ENCODE data around the gene PFDN4.

Gene PFDN4

GRCh38 chr20:54209216-54209813 lies 1.4 kb downstream of the PFDN4 start:
- no peaks in the 10 kb centered on the region; the same call in 1 of the 2 replicates for H3K36me3 ChIP-seq (ENCODE audit: control insufficient read depth, low read length)
- no peaks in the 10 kb centered on the region for H3F3A ChIP-seq (ENCODE audit: control insufficient read depth, insufficient read depth)
- H3K9me2 ChIP-seq (replicated peaks; ENCODE audit: control insufficient read depth, low read length) = no peaks in the 10 kb centered on the region
- H3K9me3 ChIP-seq (ENCODE audit: control insufficient read depth, insufficient read depth, low read length) = no peaks in the 10 kb centered on the region
- no peak overlapping the region for H3K27ac ChIP-seq (ENCODE audit: low read depth, low read length)
- peaks cover 12% of the 10 kb centered on the region for H3K4me1 ChIP-seq (ENCODE audit: control insufficient read depth, low read length)
- H3K79me2 ChIP-seq (ENCODE audit: control insufficient read depth, low read length) = peaks cover 55% of the 10 kb centered on the region
- no peaks in the 10 kb centered on the region for H4K20me1 ChIP-seq (ENCODE audit: control insufficient read depth, insufficient read depth, low read depth, low read length)
- peak overlapping the region; percentile 77 for H3K4me2 ChIP-seq (ENCODE audit: low read length)
- peaks cover 5% of the 10 kb centered on the region; the same call in 1 of the 2 replicates for H3K27me3 ChIP-seq (ENCODE audit: control insufficient read depth, low read length)
- TF ChIP-seq EZH2phosphoT487 (IDR thresholded peaks at IDR 0.05; ENCODE audit: borderline replicate concordance, low read length) = no peak
- TF ChIP-seq, protein P1, sequence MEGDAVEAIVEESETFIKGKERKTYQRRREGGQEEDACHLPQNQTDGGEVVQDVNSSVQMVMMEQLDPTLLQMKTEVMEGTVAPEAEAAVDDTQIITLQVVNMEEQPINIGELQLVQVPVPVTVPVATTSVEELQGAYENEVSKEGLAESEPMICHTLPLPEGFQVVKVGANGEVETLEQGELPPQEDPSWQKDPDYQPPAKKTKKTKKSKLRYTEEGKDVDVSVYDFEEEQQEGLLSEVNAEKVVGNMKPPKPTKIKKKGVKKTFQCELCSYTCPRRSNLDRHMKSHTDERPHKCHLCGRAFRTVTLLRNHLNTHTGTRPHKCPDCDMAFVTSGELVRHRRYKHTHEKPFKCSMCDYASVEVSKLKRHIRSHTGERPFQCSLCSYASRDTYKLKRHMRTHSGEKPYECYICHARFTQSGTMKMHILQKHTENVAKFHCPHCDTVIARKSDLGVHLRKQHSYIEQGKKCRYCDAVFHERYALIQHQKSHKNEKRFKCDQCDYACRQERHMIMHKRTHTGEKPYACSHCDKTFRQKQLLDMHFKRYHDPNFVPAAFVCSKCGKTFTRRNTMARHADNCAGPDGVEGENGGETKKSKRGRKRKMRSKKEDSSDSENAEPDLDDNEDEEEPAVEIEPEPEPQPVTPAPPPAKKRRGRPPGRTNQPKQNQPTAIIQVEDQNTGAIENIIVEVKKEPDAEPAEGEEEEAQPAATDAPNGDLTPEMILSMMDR (IDR thresholded peaks at IDR 0.05; ENCODE audit: low read depth, low read length, poor library complexity, severe bottlenecking) = no peak
- peak overlapping the region; percentile 90 for H3K4me3 ChIP-seq (ENCODE audit: low read length)

DNA sequence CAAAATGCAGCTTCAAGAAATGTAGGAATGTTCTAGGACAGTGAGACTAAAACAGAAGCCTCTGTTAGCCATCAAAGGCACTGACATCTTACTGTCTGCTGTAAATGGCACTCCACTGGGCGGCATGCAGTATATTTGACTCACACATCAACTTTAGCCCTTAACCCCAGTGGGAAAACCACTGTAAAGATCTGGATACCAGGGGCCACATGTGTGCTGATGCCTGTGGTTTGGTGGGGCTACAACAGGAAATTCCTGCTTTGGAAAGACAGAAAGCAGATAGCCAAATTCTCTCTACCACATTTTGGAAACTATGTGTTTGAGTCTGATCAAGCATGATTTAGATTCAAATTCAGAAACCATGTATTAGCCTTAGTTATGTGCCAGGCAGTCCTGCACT lies 4.3 kb downstream of the PFDN4 start:
- H3K27me3 ChIP-seq (ENCODE audit: control insufficient read depth, low read length) = no peaks in the 10 kb centered on the region
- H4K20me1 ChIP-seq (ENCODE audit: control insufficient read depth, insufficient read depth, low read depth, low read length) = no peaks in the 10 kb centered on the region
- TF ChIP-seq, protein P1 (IDR thresholded peaks at IDR 0.05; ENCODE audit: low read depth, low read length, poor library complexity, severe bottlenecking) = no peak
- H3K4me1 ChIP-seq (ENCODE audit: control insufficient read depth, low read length) = peaks cover 12% of the 10 kb centered on the region
- H3K9me2 ChIP-seq (replicated peaks; ENCODE audit: control insufficient read depth, low read length) = no peaks in the 10 kb centered on the region
- H3F3A ChIP-seq (ENCODE audit: control insufficient read depth, insufficient read depth) = no peaks in the 10 kb centered on the region
- H3K4me3 ChIP-seq (ENCODE audit: low read length) = no peak overlapping the region
- no peak overlapping the region for H3K4me2 ChIP-seq (ENCODE audit: low read length)
- no peaks in the 10 kb centered on the region for H3K9me3 ChIP-seq (ENCODE audit: control insufficient read depth, insufficient read depth, low read length)
- H3K79me2 ChIP-seq (ENCODE audit: control insufficient read depth, low read length) = peaks cover 55% of the 10 kb centered on the region
- peaks cover 16% of the 10 kb centered on the region for H3K36me3 ChIP-seq (ENCODE audit: control insufficient read depth, low read length)
- no peak overlapping the region for H3K27ac ChIP-seq (ENCODE audit: low read depth, low read length)

- no peak overlapping the region for H3K4me2 ChIP-seq (ENCODE audit: low read length)
- peaks cover 18% of the 10 kb centered on the region for H3K36me3 ChIP-seq (ENCODE audit: control insufficient read depth, low read length)
- H3K79me2 ChIP-seq (ENCODE audit: control insufficient read depth, low read length) = peaks cover 53% of the 10 kb centered on the region
- no peaks in the 10 kb centered on the region for H3K27me3 ChIP-seq (ENCODE audit: control insufficient read depth, low read length)
- H3K9me3 ChIP-seq (ENCODE audit: control insufficient read depth, insufficient read depth, low read length) = no peaks in the 10 kb centered on the region
- no peak overlapping the region for H3K27ac ChIP-seq (ENCODE audit: low read depth, low read length)
- H3K9me2 ChIP-seq (replicated peaks; ENCODE audit: control insufficient read depth, low read length) = no peaks in the 10 kb centered on the region
- H3K4me3 ChIP-seq (ENCODE audit: low read length) = no peak overlapping the region
- TF ChIP-seq, protein P1 (IDR thresholded peaks at IDR 0.05; ENCODE audit: low read depth, low read length, poor library complexity, severe bottlenecking) = no peak
- no peak for TF ChIP-seq EZH2phosphoT487 (IDR thresholded peaks at IDR 0.05; ENCODE audit: borderline replicate concordance, low read length)
- H4K20me1 ChIP-seq (ENCODE audit: control insufficient read depth, insufficient read depth, low read depth, low read length) = no peaks in the 10 kb centered on the region
- no peaks in the 10 kb centered on the region for H3F3A ChIP-seq (ENCODE audit: control insufficient read depth, insufficient read depth)
- H3K4me1 ChIP-seq (ENCODE audit: control insufficient read depth, low read length) = peaks cover 12% of the 10 kb centered on the region
These were observed 5.0 kb downstream of the PFDN4 start for GRCh38 chr20:54212871-54213270.
